ENCODE measurements around the gene OSBPL3.

OSBPL3 gene

GRCh38 chr7:24821045-24821753, 158.8 kb downstream of the OSBPL3 start:
- DNase-seq (ENCODE audit: low read depth), result peak; percentile 95
- H3K4me3 ChIP-seq (ENCODE audit: low read depth, low read length), result peak overlapping the region; percentile 21
- TF ChIP-seq MAX (IDR thresholded peaks at IDR 0.05; ENCODE audit: low read depth, low read length) (peak; percentile 89), MYC (IDR thresholded peaks at IDR 0.05; ENCODE audit: low read depth, low read length) (peak; percentile 88), POLR2A (IDR thresholded peaks at IDR 0.05; ENCODE audit: extremely low read depth, insufficient read length) (no peak), CTCF (IDR thresholded peaks at IDR 0.05; ENCODE audit: low read depth, low read length) (peak; percentile 18)

- H3K4me3 ChIP-seq (ENCODE audit: low read depth, low read length), result peak overlapping the region; percentile 21
- TF ChIP-seq POLR2A (IDR thresholded peaks at IDR 0.05; ENCODE audit: extremely low read depth, insufficient read length) (no peak), MYC (IDR thresholded peaks at IDR 0.05; ENCODE audit: low read depth, low read length) (0 out of 2 replicates have a peak, but pooled peaks have one; percentile 19)
- DNase-seq (ENCODE audit: low read depth), result peak; percentile 81
Measured at GRCh38 chr7:24820730-24821044, 159.3 kb downstream of the OSBPL3 start.

GRCh38 chr7:24819916-24820689, 159.9 kb downstream of the OSBPL3 start:
- TF ChIP-seq MAX (IDR thresholded peaks at IDR 0.05; ENCODE audit: low read depth, low read length), result 0 out of 2 replicates have a peak, but pooled peaks have one; percentile 16
- TF ChIP-seq POLR2A (IDR thresholded peaks at IDR 0.05; ENCODE audit: extremely low read depth, insufficient read length), result no peak
- peak; percentile 93 for TF ChIP-seq CTCF (IDR thresholded peaks at IDR 0.05; ENCODE audit: low read depth, low read length)
- TF ChIP-seq MYC (IDR thresholded peaks at IDR 0.05; ENCODE audit: low read depth, low read length), result no peak
- no peak overlapping the region for H3K4me3 ChIP-seq (ENCODE audit: low read depth, low read length)

GRCh38 chr7:24817339-24817738, 162.6 kb downstream of the OSBPL3 start:
- no peak overlapping the region for H3K4me3 ChIP-seq (ENCODE audit: low read depth, low read length)
- no peak for DNase-seq (ENCODE audit: low read depth)

More at GRCh38 chr7:24819916-24820689, 159.9 kb downstream of the OSBPL3 start:
- DNase-seq (ENCODE audit: low read depth), result peak; percentile 91

GRCh38 chr7:24816868-24817267, 163.1 kb downstream of the OSBPL3 start:
- H3K4me3 ChIP-seq (ENCODE audit: low read depth, low read length), result no peak overlapping the region
- no peak for DNase-seq (ENCODE audit: low read depth)
- TF ChIP-seq CTCF (IDR thresholded peaks at IDR 0.05; ENCODE audit: low read depth, low read length) (no peak), MAX (IDR thresholded peaks at IDR 0.05; ENCODE audit: low read depth, low read length) (no peak), POLR2A (IDR thresholded peaks at IDR 0.05; ENCODE audit: extremely low read depth, insufficient read length) (no peak), MYC (IDR thresholded peaks at IDR 0.05; ENCODE audit: low read depth, low read length) (no peak)

More at GRCh38 chr7:24817339-24817738, 162.6 kb downstream of the OSBPL3 start:
- no peak for TF ChIP-seq POLR2A (IDR thresholded peaks at IDR 0.05; ENCODE audit: extremely low read depth, insufficient read length)
- TF ChIP-seq MYC (IDR thresholded peaks at IDR 0.05; ENCODE audit: low read depth, low read length), result no peak
- no peak for TF ChIP-seq MAX (IDR thresholded peaks at IDR 0.05; ENCODE audit: low read depth, low read length)
- no peak for TF ChIP-seq CTCF (IDR thresholded peaks at IDR 0.05; ENCODE audit: low read depth, low read length)

- peak; percentile 93 for TF ChIP-seq CTCF (IDR thresholded peaks at IDR 0.05; ENCODE audit: low read depth, low read length)
- TF ChIP-seq POLR2A (IDR thresholded peaks at IDR 0.05; ENCODE audit: extremely low read depth, insufficient read length), result no peak
- H3K4me3 ChIP-seq (ENCODE audit: low read depth, low read length), result no peak overlapping the region
- peak; percentile 57 for DNase-seq (ENCODE audit: low read depth)
Measured at GRCh38 chr7:24812305-24812945, 167.6 kb downstream of the OSBPL3 start.
